CD4-positive, alpha-beta T cell treated with Interleukin-17A for 4 hours (primary cell): Measurements from ENCODE around the gene ENDOU.
A peak's percentile ranks its signal among the peaks of the same experiment; 100 is the strongest.

Experiments used
- DNase-seq: peaks from one replicate; pipeline ENCODE4 v3.0.0-alpha.2; 2020; ENCODE audit warnings: mixed read lengths

ENDOU gene

GRCh38 chr12:47742253-47742825 lies 17.0 kb upstream of the ENDOU start:
- DNase-seq: peak; percentile 81

GRCh38 chr12:47741340-47741703 lies 16.0 kb upstream of the ENDOU start:
- DNase-seq: peak; percentile 83

- no peak for DNase-seq
These were observed 15.5 kb upstream of the ENDOU start for GRCh38 chr12:47740606-47741339.

- no peak for DNase-seq
These were observed 14.7 kb upstream of the ENDOU start for GRCh38 chr12:47739979-47740378.

GRCh38 chr12:47739297-47739696 lies 14.0 kb upstream of the ENDOU start:
- DNase-seq: no peak

GRCh38 chr12:47737936-47738594 lies 12.8 kb upstream of the ENDOU start:
- DNase-seq: no peak

GRCh38 chr12:47736877-47737676 lies 11.8 kb upstream of the ENDOU start:
- no peak for DNase-seq

- no peak for DNase-seq
These were observed 10.9 kb upstream of the ENDOU start for GRCh38 chr12:47736216-47736615.

- DNase-seq: no peak
These were observed 10.4 kb upstream of the ENDOU start for GRCh38 chr12:47735649-47736048.

- DNase-seq: no peak
These were observed 9.6 kb upstream of the ENDOU start for GRCh38 chr12:47734725-47735480.

GRCh38 chr12:47733142-47733541 lies 7.9 kb upstream of the ENDOU start:
- DNase-seq: no peak

- DNase-seq: no peak
These were observed 7.2 kb upstream of the ENDOU start for GRCh38 chr12:47732504-47732903.

GRCh38 chr12:47731723-47732122 lies 6.4 kb upstream of the ENDOU start:
- DNase-seq: no peak

- DNase-seq: no peak
These were observed 5.1 kb upstream of the ENDOU start for GRCh38 chr12:47730341-47730744.

- DNase-seq: no peak
These were observed 3.9 kb upstream of the ENDOU start for GRCh38 chr12:47729233-47729632.

- DNase-seq: no peak
These were observed 603 bp upstream of the ENDOU start for GRCh38 chr12:47725893-47726292.

- DNase-seq: no peak
These were observed 2.2 kb downstream of the ENDOU start for GRCh38 chr12:47722941-47723631.

- no peak for DNase-seq
These were observed 3.0 kb downstream of the ENDOU start for GRCh38 chr12:47722136-47722834.

- no peak for DNase-seq
These were observed 3.8 kb downstream of the ENDOU start for GRCh38 chr12:47721431-47721973.

GRCh38 chr12:47718531-47718930 lies 6.8 kb downstream of the ENDOU start:
- DNase-seq: no peak
